Bronchial epithelial cell (primary cell): ENCODE results near the gene GRM1. TPM values are rescaled to one million over a fixed set of nuclear protein-coding genes. Genes with fewer than 3 reads are reported as not detected.
A peak's percentile ranks its signal among the peaks of the same experiment; 100 is the strongest.

Experiments used
- DNase-seq: peaks from one replicate; pipeline ENCODE4 v3.0.0-alpha.2; 2010; ENCODE audit warnings: low read depth
- FAIRE-seq: peaks from 2 replicates; lab custom pipeline; 2011; peaks lifted over from hg19 to GRCh38; lab: Jason Lieb, UNC
- H3K27me3 ChIP-seq: 2 replicates; pipeline ENCODE4 v1.5.1; 2011; ENCODE audit warnings: low read length; ENCODE audit not compliant: control insufficient read depth, insufficient read depth
- H3K36me3 ChIP-seq: 2 replicates; pipeline ENCODE4 v1.5.1; 2011; ENCODE audit warnings: low read length; ENCODE audit not compliant: control insufficient read depth, insufficient read depth
- H3K4me3 ChIP-seq: 2 replicates; pipeline ENCODE4 v1.5.1; 2011; ENCODE audit warnings: mild to moderate bottlenecking, low read depth, low read length, control low read depth
- total RNA-seq: library from RNA; depleted of rRNA; stranded (reverse); fragments of >200 nt; gene quantifications from 2 replicates; pipeline ENCODE4 v1.2.1, GENCODE V29; 2014
- TF ChIP-seq, protein P1 (sequence below): IDR thresholded peaks from 2 replicates; pipeline ENCODE4 v1.5.1; 2011; ENCODE audit warnings: mild to moderate bottlenecking, moderate library complexity, low read length, control low read depth, inconsistent platforms; ENCODE audit not compliant: insufficient read depth, severe bottlenecking

The GRM1 gene
- total RNA-seq, 1 donor from 2014 or later = not detected

DNA sequence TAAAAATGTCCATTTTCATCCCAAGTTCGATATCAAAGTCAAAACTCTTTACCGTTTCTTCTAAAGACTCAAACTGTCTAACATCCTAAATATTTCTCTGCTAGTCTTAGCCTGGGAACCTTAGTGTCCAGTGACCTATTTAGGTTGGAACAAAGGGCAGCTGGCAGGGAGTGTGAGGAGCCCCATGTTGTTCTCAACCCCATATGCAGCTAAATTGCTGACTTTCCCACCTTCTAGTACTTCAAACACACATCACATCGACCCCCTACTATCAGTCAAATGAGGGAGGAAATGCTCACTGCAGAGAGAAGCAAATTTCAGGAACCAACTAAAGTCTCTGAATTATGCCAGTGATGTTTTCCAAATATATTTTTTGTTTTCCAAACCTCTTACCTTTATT, 322.2 kb downstream of the GRM1 start:
- Histone ChIP-seq H3K4me3 (no peak overlapping the region), H3K27me3 (no peaks in the 10 kb centered on the region), H3K36me3 (no peaks in the 10 kb centered on the region)
- FAIRE-seq (no peak), DNase-seq (no peak)
- TF ChIP-seq, protein P1, sequence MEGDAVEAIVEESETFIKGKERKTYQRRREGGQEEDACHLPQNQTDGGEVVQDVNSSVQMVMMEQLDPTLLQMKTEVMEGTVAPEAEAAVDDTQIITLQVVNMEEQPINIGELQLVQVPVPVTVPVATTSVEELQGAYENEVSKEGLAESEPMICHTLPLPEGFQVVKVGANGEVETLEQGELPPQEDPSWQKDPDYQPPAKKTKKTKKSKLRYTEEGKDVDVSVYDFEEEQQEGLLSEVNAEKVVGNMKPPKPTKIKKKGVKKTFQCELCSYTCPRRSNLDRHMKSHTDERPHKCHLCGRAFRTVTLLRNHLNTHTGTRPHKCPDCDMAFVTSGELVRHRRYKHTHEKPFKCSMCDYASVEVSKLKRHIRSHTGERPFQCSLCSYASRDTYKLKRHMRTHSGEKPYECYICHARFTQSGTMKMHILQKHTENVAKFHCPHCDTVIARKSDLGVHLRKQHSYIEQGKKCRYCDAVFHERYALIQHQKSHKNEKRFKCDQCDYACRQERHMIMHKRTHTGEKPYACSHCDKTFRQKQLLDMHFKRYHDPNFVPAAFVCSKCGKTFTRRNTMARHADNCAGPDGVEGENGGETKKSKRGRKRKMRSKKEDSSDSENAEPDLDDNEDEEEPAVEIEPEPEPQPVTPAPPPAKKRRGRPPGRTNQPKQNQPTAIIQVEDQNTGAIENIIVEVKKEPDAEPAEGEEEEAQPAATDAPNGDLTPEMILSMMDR = no peak

DNA sequence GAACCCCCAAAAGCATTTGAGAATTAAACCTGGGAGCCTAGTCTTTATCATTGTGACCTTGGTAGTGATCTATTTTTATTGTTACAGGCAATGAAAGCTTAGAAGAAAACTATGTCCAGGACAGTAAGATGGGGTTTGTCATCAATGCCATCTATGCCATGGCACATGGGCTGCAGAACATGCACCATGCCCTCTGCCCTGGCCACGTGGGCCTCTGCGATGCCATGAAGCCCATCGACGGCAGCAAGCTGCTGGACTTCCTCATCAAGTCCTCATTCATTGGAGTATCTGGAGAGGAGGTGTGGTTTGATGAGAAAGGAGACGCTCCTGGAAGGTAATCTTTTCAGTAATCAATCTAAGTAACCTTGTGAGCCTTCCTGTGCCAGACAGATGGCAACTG, 323.3 kb downstream of the GRM1 start:
- no peaks in the 10 kb centered on the region for H3K27me3 ChIP-seq
- no peak for DNase-seq
- TF ChIP-seq, protein P1 = no peak
- H3K36me3 ChIP-seq = no peaks in the 10 kb centered on the region
- no peak for FAIRE-seq
- no peak overlapping the region for H3K4me3 ChIP-seq

DNA sequence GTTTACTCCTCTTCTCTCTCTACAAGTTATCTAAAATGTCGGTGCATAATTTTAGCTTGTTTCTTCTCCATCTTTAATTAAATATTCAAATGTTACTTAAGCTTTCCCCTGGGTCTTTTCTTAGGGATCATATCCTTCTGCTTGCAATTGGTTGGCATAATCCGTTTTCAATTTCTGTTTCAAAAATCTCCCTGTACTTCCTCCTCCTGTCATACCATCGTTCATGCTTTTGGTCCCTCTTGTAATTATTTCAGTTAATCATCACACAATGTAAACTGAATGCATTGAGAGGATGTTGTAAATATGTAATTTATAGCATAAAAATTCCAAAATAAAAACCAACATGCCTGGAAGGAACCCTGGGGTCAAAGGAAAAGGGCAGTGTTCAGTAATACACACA, 325.6 kb downstream of the GRM1 start:
- no peak for DNase-seq
- no peaks in the 10 kb centered on the region for H3K36me3 ChIP-seq
- no peak for FAIRE-seq
- H3K4me3 ChIP-seq = no peak overlapping the region
- TF ChIP-seq, protein P1 = no peak
- H3K27me3 ChIP-seq = no peaks in the 10 kb centered on the region

DNA sequence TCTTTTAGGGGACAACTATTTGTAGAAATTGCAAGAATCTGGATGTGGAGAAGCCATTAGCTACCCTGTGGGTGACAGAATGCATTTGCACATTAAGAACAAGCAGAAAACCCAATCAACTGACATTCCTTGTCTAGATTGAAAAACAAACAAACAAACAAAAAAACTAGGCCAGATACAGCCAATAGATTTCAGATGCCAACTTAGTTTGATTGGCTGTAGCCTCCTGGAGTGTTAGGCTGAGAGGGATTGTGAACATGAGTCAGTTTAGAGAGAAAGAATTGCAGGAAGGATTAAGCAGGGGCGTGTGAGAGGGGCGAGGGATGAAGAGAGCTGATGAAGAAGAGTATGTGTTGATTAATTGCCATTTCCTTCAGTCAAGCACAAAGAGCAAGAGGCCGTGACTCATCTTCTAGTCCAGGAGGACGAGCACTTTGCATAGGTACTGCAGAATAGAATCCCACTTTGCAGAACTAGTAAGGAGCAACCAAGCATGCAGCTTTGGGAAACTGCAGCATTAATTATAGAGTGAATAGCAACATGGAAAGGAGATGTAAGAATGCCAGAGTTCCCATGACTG, 326.7 kb downstream of the GRM1 start:
- Histone ChIP-seq H3K27me3 (no peaks in the 10 kb centered on the region), H3K4me3 (no peak overlapping the region), H3K36me3 (no peaks in the 10 kb centered on the region)
- no peak for FAIRE-seq
- peak; percentile 35 for DNase-seq
- TF ChIP-seq, protein P1 = no peak

DNA sequence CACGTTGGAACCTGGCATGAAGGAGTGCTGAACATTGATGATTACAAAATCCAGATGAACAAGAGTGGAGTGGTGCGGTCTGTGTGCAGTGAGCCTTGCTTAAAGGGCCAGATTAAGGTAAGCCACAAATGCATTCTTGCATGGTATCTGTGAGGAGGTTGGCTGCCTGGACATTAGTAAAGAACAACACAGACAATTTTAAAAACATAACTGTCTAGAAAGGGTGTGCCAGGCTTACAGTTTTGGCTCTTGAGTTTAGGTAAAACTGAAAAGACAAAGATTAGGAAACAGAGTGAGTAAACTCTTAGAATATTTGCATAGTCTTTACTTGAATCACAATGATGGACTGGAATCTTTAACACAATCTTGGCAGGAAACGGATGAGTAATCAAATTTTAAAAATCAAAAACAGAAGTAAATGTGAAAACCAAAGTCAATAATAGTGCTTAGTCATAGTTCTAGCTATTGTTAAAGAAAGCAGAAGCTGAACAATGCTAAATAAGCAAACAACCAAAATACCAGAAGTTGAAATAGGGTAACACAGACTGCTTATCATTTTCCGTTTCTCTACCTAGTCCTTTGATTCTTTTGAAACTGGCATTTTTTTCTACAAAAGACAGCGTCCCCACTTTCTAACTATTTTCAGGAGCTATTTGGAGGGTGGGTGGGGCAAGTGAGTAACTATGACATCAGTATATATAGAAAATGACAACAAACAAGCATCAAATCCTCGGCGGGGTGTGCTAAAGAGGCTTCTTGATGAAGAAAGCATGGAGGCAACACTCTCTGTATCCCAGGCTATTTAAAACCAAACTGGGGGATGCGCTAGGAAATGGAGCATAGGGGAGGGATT, 328.9 kb downstream of the GRM1 start:
- DNase-seq (peak; percentile 96), FAIRE-seq (peak; percentile 47)
- Histone ChIP-seq H3K36me3 (no peaks in the 10 kb centered on the region), H3K4me3 (no peak overlapping the region), H3K27me3 (no peaks in the 10 kb centered on the region)
- TF ChIP-seq, protein P1 = no peak
